ENCODE data around the gene GGTA1. TPM values are rescaled to one million over a fixed set of nuclear protein-coding genes. Genes with fewer than 3 reads are reported as not detected.
A peak's percentile ranks its signal among the peaks of the same experiment; 100 is the strongest.
"Not testable (repeated sequence)": the region's sequence is repeated elsewhere in the genome, so short reads cannot be mapped to it uniquely, and the experiment has no call there.

The GGTA1 gene
- polyA plus RNA-seq, 3 donors = 4.9 to 5.9 (median 5.4) TPM

GRCh38 chr9:121474231-121474947 is 25.3 kb downstream of the GGTA1 start:
- DNase-seq (ENCODE audit: extremely low read depth in 1 of 11, low read depth in 9 of 11, low spot score in 4 of 11) = no peak

GRCh38 chr9:121473229-121473628 is 26.4 kb downstream of the GGTA1 start:
- no peak for DNase-seq (ENCODE audit: extremely low read depth in 1 of 11, low read depth in 9 of 11, low spot score in 4 of 11)

GRCh38 chr9:121472446-121472845 is 27.2 kb downstream of the GGTA1 start:
- no peak for DNase-seq (ENCODE audit: extremely low read depth in 1 of 11, low read depth in 9 of 11, low spot score in 4 of 11)

- no peak for DNase-seq (ENCODE audit: extremely low read depth in 1 of 11, low read depth in 9 of 11, low spot score in 4 of 11)
Observed at GRCh38 chr9:121466142-121466541, 33.5 kb downstream of the GGTA1 start.

GRCh38 chr9:121464968-121465367 is 34.7 kb downstream of the GGTA1 start:
- no peak for DNase-seq (ENCODE audit: extremely low read depth in 1 of 11, low read depth in 9 of 11, low spot score in 4 of 11)

- DNase-seq (ENCODE audit: extremely low read depth in 1 of 11, low read depth in 9 of 11, low spot score in 4 of 11) = no peak
Observed at GRCh38 chr9:121463026-121463807, 36.4 kb downstream of the GGTA1 start.

- DNase-seq (ENCODE audit: extremely low read depth in 1 of 11, low read depth in 9 of 11, low spot score in 4 of 11) = no peak
Observed at GRCh38 chr9:121459513-121459912, 40.1 kb downstream of the GGTA1 start.

- DNase-seq (ENCODE audit: extremely low read depth in 1 of 11, low read depth in 9 of 11, low spot score in 4 of 11) = not testable (repeated sequence)
Observed at GRCh38 chr9:121458449-121458848, 41.2 kb downstream of the GGTA1 start.

GRCh38 chr9:121455527-121456239 is 44.0 kb downstream of the GGTA1 start:
- DNase-seq (ENCODE audit: extremely low read depth in 1 of 11, low read depth in 9 of 11, low spot score in 4 of 11) = no peak

- no peak for DNase-seq (ENCODE audit: extremely low read depth in 1 of 11, low read depth in 9 of 11, low spot score in 4 of 11)
Observed at GRCh38 chr9:121454972-121455371, 44.7 kb downstream of the GGTA1 start.

GRCh38 chr9:121453232-121453892 is 46.3 kb downstream of the GGTA1 start:
- DNase-seq (ENCODE audit: extremely low read depth in 1 of 11, low read depth in 9 of 11, low spot score in 4 of 11) = no peak

- no peak for DNase-seq (ENCODE audit: extremely low read depth in 1 of 11, low read depth in 9 of 11, low spot score in 4 of 11)
Observed at GRCh38 chr9:121452085-121452484, 47.6 kb downstream of the GGTA1 start.

- DNase-seq (ENCODE audit: extremely low read depth in 1 of 11, low read depth in 9 of 11, low spot score in 4 of 11) = no peak
Observed at GRCh38 chr9:121451586-121451985, 48.1 kb downstream of the GGTA1 start.

GRCh38 chr9:121450241-121450640 is 49.4 kb downstream of the GGTA1 start:
- peak in 6 of 11 donors; percentile 6 to 44 (median 30) for DNase-seq (ENCODE audit: extremely low read depth in 1 of 11, low read depth in 9 of 11, low spot score in 4 of 11)

GRCh38 chr9:121449786-121450185 is 49.9 kb downstream of the GGTA1 start:
- DNase-seq (ENCODE audit: extremely low read depth in 1 of 11, low read depth in 9 of 11, low spot score in 4 of 11) = no peak

- no peak for DNase-seq (ENCODE audit: extremely low read depth in 1 of 11, low read depth in 9 of 11, low spot score in 4 of 11)
Observed at GRCh38 chr9:121447321-121447834, 52.3 kb downstream of the GGTA1 start.

- DNase-seq (ENCODE audit: extremely low read depth in 1 of 11, low read depth in 9 of 11, low spot score in 4 of 11) = no peak
Observed at GRCh38 chr9:121445986-121446385, 53.7 kb downstream of the GGTA1 start.

- no peak for DNase-seq (ENCODE audit: extremely low read depth in 1 of 11, low read depth in 9 of 11, low spot score in 4 of 11)
Observed at GRCh38 chr9:121443981-121444380, 55.7 kb downstream of the GGTA1 start.

GRCh38 chr9:121441165-121441564 is 58.5 kb downstream of the GGTA1 start:
- DNase-seq (ENCODE audit: extremely low read depth in 1 of 11, low read depth in 9 of 11, low spot score in 4 of 11) = no peak

All from renal cortex interstitium (tissue), 11 donors.